Mucosa of descending colon (tissue), 3 donors: ENCODE measurements around the gene USP16. TPM values are rescaled to one million over a fixed set of nuclear protein-coding genes. Genes with fewer than 3 reads are reported as not detected.

Source experiments
- ATAC-seq: fragments of 200-7000 bp; cut with Tn5 transposase; one replicate; pipeline ENCODE4 v1.9.1; 2020; ENCODE audit warnings: mild to moderate bottlenecking, moderate library complexity
- DNase-seq, 3 donors: peaks; one replicate each; pipeline ENCODE4 v3.0.0-alpha.2; 2020
- H3K36me3 ChIP-seq: fragments of 200-600 bp; one replicate; pipeline ENCODE4 v1.8.0; 2021; ENCODE audit warnings: low read depth, mild to moderate bottlenecking
- H3K4me1 ChIP-seq: fragments of 200-600 bp; one replicate; pipeline ENCODE4 v1.8.0; 2021; ENCODE audit warnings: low read depth, mild to moderate bottlenecking
- H3K4me3 ChIP-seq: fragments of 200-600 bp; one replicate; pipeline ENCODE4 v1.8.0; 2021; ENCODE audit warnings: mild to moderate bottlenecking
- H3K9me3 ChIP-seq: fragments of 200-600 bp; one replicate; pipeline ENCODE4 v1.8.0; 2021; ENCODE audit warnings: mild to moderate bottlenecking
- intact Hi-C, 2 donors: fragments of 100-400 bp; cut with DNase I in 1 of 2; cut with micrococcal nuclease in 1 of 2; formaldehyde crosslinking; loops; one replicate each; pipeline versions ENCODE4 v1.11.0 to v1.11.1; 2022; cut with DNase I, micrococcal nuclease
- total RNA-seq, 3 donors: library from RNA; stranded (reverse); fragmentation: NEBNext Ultra II Directional in 2 of 3; extraction: Animal tissue kit (Norgen Biotek cat#: 25700) in 2 of 3; gene quantifications; one replicate each; pipeline versions ENCODE4 v1.2.1 to v1.2.4, GENCODE V29; 2021 to 2023
- TF ChIP-seq, protein P1 (sequence below): fragments of 200-600 bp; IDR thresholded peaks from one replicate; pipeline ENCODE4 v1.8.0; 2022; ENCODE audit warnings: antibody characterized with exemption, mild to moderate bottlenecking
- donor health status: DM: no; HTN: no; CAD: no; lungs with moderate emphysema.
- donor health status: DM: no; HTN: no; CAD: no.
- donor health status: DM: no; HTN: yes; CAD: no.

Gene USP16
- total RNA-seq, 3 donors from 2014 or later: 35.2 to 41.5 (median 37.6) TPM

DNA sequence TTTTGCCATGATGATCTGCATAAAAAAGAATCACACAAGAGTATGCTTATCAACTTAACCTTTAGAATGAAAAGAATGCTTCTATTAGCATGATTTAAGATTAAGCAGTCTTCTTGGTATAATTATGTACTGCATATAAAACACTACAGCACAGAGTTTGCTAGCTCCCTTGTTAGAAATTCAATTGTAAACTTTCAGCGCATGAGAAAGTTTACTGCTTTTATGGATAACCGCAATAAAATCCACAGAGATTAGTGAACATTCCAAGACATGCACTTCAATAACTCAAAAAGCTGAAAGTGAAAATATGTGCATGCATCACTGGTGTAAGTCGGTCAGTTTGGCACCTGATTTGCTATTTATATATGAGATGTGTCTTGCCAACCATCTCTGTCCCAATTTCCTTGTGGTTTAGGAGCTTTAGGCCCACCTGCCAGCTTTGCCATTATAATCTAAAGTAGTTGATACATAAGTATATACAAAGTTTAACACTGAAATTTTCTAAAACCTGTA, 32.1 kb downstream of the USP16 start:
- Histone ChIP-seq H3K36me3 (peaks cover 5% of the 10 kb centered on the region), H3K4me1 (peaks cover 11% of the 10 kb centered on the region), H3K4me3 (no peak overlapping the region), H3K9me3 (no peaks in the 10 kb centered on the region)
- peak; percentile 34 for ATAC-seq
- TF ChIP-seq, protein P1, sequence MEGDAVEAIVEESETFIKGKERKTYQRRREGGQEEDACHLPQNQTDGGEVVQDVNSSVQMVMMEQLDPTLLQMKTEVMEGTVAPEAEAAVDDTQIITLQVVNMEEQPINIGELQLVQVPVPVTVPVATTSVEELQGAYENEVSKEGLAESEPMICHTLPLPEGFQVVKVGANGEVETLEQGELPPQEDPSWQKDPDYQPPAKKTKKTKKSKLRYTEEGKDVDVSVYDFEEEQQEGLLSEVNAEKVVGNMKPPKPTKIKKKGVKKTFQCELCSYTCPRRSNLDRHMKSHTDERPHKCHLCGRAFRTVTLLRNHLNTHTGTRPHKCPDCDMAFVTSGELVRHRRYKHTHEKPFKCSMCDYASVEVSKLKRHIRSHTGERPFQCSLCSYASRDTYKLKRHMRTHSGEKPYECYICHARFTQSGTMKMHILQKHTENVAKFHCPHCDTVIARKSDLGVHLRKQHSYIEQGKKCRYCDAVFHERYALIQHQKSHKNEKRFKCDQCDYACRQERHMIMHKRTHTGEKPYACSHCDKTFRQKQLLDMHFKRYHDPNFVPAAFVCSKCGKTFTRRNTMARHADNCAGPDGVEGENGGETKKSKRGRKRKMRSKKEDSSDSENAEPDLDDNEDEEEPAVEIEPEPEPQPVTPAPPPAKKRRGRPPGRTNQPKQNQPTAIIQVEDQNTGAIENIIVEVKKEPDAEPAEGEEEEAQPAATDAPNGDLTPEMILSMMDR: no peak
- DNase-seq: no peak
- intact Hi-C loops: no loop called here

DNA sequence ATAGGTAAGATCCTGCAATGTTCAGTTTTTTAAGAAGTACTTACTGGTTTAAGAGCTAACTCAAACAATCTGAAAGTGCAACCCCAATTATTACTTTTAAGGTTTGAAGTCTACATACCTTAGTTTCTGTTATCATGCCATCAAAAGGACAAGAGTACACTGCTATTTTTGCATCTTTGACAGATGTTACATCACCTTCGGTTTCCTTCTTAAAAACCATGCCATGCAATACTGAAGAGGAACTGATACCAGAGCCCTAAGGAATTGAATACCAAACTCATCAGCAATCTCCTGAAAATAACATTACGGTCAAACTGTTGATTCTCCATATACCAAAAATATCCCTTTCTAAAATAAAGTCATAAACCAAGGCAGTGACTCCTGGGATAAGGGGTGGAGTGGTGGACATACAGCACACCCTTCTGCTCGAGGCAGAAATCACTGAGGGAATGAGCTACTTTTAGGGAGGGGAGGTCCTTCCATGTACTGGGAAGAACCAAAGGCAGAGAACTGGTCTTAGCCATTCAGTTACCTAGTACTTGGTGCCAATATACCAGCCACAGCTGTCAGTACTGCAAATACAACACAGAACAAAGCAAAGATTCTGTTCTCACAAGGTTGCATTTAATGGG, 40.5 kb downstream of the USP16 start:
- no peaks in the 10 kb centered on the region for H3K4me1 ChIP-seq
- H3K9me3 ChIP-seq: no peaks in the 10 kb centered on the region
- peaks cover 19% of the 10 kb centered on the region for H3K36me3 ChIP-seq
- ATAC-seq: peak; percentile 18
- H3K4me3 ChIP-seq: no peak overlapping the region
- intact Hi-C loops: no loop called here
- TF ChIP-seq, protein P1: no peak
- no peak for DNase-seq

DNA sequence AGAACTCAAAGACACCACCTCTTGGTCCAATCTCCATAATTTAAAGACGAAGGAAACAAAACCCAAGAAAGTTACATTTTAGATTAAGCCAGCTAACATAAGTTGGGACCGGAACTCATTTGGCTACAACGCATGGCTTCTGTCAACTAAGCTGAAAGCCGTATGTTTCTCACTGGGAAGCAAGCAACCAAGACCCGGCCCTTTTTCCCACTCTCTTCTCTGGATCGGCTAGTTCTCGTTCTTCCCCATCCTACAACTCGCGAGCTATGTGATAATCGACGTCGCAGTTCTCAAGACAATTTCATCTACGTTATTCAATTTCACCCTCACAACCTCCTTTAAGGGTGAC, 48.4 kb downstream of the USP16 start:
- DNase-seq (no peak), ATAC-seq (peak; percentile 4)
- peak overlapping the region; percentile 76 for H3K4me3 ChIP-seq
- TF ChIP-seq, protein P1: no peak
- peaks cover 11% of the 10 kb centered on the region for H3K4me1 ChIP-seq
- no peaks in the 10 kb centered on the region for H3K36me3 ChIP-seq
- no peaks in the 10 kb centered on the region for H3K9me3 ChIP-seq
- intact Hi-C loops: loop anchor here in 1 of 2 donors (2.0 kb wide), 1 partner anchor 70 kb away; no protein-coding TSS in a partner anchor

DNA sequence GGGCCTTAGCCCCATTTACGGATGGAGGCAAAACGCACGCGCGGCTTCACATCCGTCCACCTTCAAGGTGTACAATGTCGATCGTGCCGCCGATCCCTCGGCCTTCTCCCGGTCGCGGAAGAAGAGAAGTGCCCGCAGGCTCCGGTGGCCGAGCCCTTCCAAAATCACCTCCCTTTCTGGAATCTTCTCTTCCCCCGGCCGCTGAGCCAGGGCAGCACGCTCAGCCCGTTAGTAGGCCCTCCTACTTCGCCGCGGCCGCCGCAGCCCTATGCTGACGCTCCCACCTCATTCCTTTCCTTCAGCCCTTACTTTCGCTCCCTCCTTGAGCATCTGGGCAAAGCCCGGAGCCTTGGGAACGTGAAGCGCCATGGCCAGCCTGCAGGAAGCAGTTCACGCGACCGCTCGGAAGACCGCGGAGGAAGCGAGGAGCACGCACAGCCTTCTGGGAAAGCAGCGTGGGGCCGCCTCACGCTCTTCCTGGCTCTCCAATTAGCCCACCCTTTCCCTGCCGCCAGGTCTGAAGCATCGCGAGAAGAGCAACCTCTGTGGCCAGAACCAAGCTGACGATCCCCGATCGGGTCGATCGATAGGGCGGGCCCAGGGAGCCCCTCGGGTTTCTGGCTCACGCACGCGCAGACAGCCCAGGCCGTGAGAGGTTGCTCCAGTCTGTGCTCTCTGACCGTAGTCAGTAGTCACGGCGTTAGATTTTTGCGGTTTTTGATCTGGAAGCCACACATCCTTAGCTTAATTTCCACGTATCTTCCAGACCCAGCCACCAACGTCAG, 48.9 kb downstream of the USP16 start, which contains the start of gene CCT8:
TSS of gene CCT8 (minus strand) at position 427 of the 785 bp plus-strand sequence. CDS start at position 369, 58 bp downstream.
- Histone ChIP-seq H3K4me3 (peak within 1 kb of the TSS; percentile 76), H3K36me3 (no peaks in the 10 kb centered on the region), H3K4me1 (peaks cover 11% of the 10 kb centered on the region), H3K9me3 (no peaks in the 10 kb centered on the region)
- TF ChIP-seq, protein P1: no peak
- ATAC-seq (peak; percentile 97), DNase-seq (peak; percentile 99)
- intact Hi-C loops: loop anchor here in 1 of 2 donors (2.0 kb wide), 1 partner anchor 71 kb away; no protein-coding TSS in a partner anchor

DNA sequence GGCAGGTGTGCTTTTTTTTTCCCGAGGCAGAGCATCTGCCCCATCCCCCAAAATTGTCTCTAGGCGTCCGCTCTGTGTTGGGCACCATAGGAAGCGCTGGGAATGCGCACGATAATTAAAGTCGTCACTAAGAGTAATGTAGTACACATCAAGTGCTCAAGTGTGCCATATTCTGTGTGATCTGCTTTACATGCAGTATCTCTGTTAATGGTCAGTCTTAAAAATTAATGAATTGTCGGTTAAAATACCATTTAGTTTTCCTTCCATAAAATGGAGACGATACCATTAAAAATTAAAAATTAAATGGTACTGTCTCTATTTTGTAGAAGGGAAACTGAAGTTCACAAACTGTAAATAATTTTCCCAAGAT, 49.5 kb downstream of the USP16 start:
- TF ChIP-seq, protein P1: no peak
- H3K4me1 ChIP-seq: peaks cover 11% of the 10 kb centered on the region
- peak; percentile 42 for ATAC-seq
- no peaks in the 10 kb centered on the region for H3K9me3 ChIP-seq
- H3K36me3 ChIP-seq: no peaks in the 10 kb centered on the region
- intact Hi-C loops: no loop called here
- peak overlapping the region; percentile 76 for H3K4me3 ChIP-seq
- no peak for DNase-seq
